GM19238 (cell line): ENCODE results near the gene STMND1.

Experiments
- DNase-seq: peaks from one replicate; pipeline ENCODE4 v3.0.0; 2011; ENCODE audit warnings: low spot score; ENCODE audit not compliant: insufficient read length

STMND1 gene

GRCh38 chr6:17161076-17161475, 59.2 kb downstream of the STMND1 start:
- DNase-seq, result no peak

GRCh38 chr6:17165383-17165782, 63.5 kb downstream of the STMND1 start:
- DNase-seq, result no peak

GRCh38 chr6:17167327-17167979, 65.6 kb downstream of the STMND1 start:
- DNase-seq, result no peak

GRCh38 chr6:17169291-17169690, 67.4 kb downstream of the STMND1 start:
- no peak for DNase-seq

GRCh38 chr6:17169711-17170110, 67.9 kb downstream of the STMND1 start:
- no peak for DNase-seq

- no peak for DNase-seq
These were observed 71.1 kb downstream of the STMND1 start for GRCh38 chr6:17172836-17173470.

- DNase-seq, result no peak
These were observed 76.5 kb downstream of the STMND1 start for GRCh38 chr6:17178326-17178725.

- DNase-seq, result no peak
These were observed 77.1 kb downstream of the STMND1 start for GRCh38 chr6:17178754-17179529.

- DNase-seq, result no peak
These were observed 77.8 kb downstream of the STMND1 start for GRCh38 chr6:17179530-17180073.
